ENCODE data around the gene FAM228A. TPM values are rescaled to one million over a fixed set of nuclear protein-coding genes. Genes with fewer than 3 reads are reported as not detected.

FAM228A gene
- total RNA-seq, 5 donors from 2014 or later (not counting 1 experiment from before 2014, with no cell fraction given), result 0.20 to 0.70 (median 0.40) TPM; not detected in 1

GRCh38 chr2:24205131-24205530 lies 30.3 kb downstream of the FAM228A start:
- no peak overlapping the region for H3K4me3 Mint-ChIP-seq
- ChIA-PET POLR2A (no interaction called here), CTCF (no interaction called here)
- no peaks in the 10 kb centered on the region for H3K9me3 ChIP-seq
- DNase-seq, result no peak
- no peak overlapping the region for H3K27ac ChIP-seq (ENCODE audit: low read length)
- H3K27ac Mint-ChIP-seq, result no peak overlapping the region
- 99% methylated on average over 4 of the region's 4 CpGs for WGBS (ENCODE audit: insufficient coverage)
- H3K27me3 Mint-ChIP-seq, result no peaks in the 10 kb centered on the region
- no peaks in the 10 kb centered on the region for H3K27me3 ChIP-seq (replicated peaks in 1 of 2; ENCODE audit: control insufficient read depth in 2 of 2, extremely low read depth in 1 of 2, insufficient read depth in 2 of 2, low read length in 1 of 2)
- peaks cover 85% of the 10 kb centered on the region for H3K36me3 Mint-ChIP-seq
- H3K4me3 ChIP-seq (ENCODE audit: control insufficient read depth in 1 of 2, extremely low read depth in 1 of 2, low read length in 1 of 2), result no peak overlapping the region
- H3K4me1 Mint-ChIP-seq, result no peaks in the 10 kb centered on the region
- peaks cover 34 to 70% of the 10 kb centered on the region in 2 donors for H3K36me3 ChIP-seq (ENCODE audit: control insufficient read depth in 2 of 2, extremely low read depth in 1 of 2, insufficient read depth in 1 of 2, low read length in 1 of 2)
- H3K4me1 ChIP-seq (ENCODE audit: control insufficient read depth in 1 of 2, extremely low read depth in 1 of 2, insufficient read depth in 2 of 2, low read length in 2 of 2), result no peaks in the 10 kb centered on the region
- ATAC-seq (replicated peaks in 1 of 4), result no peak
- H3K9me3 Mint-ChIP-seq, result no peaks in the 10 kb centered on the region

DNA sequence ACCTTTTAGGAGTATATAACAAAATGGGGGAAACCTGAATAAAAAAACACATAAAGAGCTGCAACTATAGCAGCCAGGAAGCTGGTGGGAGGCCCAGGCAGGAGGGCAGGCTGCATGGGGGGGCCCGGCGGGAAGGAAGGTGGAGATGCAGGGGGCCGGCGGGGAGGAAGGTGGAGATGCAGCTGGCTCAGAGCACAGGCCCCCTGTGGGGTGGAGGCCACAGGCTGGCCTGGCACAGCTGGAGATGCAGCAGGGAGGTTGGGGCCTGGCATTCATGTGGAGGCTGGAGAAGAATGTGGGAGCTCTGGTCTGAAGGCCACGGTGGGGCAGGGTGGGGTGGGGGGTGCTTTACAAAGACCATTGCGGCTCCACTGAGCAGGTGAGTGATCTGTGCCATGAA lies 31.4 kb downstream of the FAM228A start:
- Mint-ChIP-seq H3K4me1 (no peaks in the 10 kb centered on the region), H3K4me3 (no peak overlapping the region), H3K36me3 (peaks cover 86% of the 10 kb centered on the region), H3K27me3 (no peaks in the 10 kb centered on the region), H3K9me3 (no peaks in the 10 kb centered on the region), H3K27ac (no peak overlapping the region)
- POLR2A ChIA-PET, result no interaction called here
- ATAC-seq (replicated peaks in 1 of 4) (no peak), DNase-seq (no peak)
- peaks cover 34 to 80% of the 10 kb centered on the region in 2 donors for H3K36me3 ChIP-seq (ENCODE audit: control insufficient read depth in 2 of 2, extremely low read depth in 1 of 2, insufficient read depth in 1 of 2, low read length in 1 of 2)
- no peaks in the 10 kb centered on the region for H3K4me1 ChIP-seq (ENCODE audit: control insufficient read depth in 1 of 2, extremely low read depth in 1 of 2, insufficient read depth in 2 of 2, low read length in 2 of 2)
- H3K9me3 ChIP-seq, result no peaks in the 10 kb centered on the region
- CTCF ChIA-PET, result no interaction called here
- WGBS (ENCODE audit: insufficient coverage), result 100% methylated on average over 6 of the region's 6 CpGs
- no peak overlapping the region for H3K27ac ChIP-seq (ENCODE audit: low read length)
- H3K27me3 ChIP-seq (replicated peaks in 1 of 2; ENCODE audit: control insufficient read depth in 2 of 2, extremely low read depth in 1 of 2, insufficient read depth in 2 of 2, low read length in 1 of 2), result no peaks in the 10 kb centered on the region
- H3K4me3 ChIP-seq (ENCODE audit: control insufficient read depth in 1 of 2, extremely low read depth in 1 of 2, low read length in 1 of 2), result no peak overlapping the region

DNA sequence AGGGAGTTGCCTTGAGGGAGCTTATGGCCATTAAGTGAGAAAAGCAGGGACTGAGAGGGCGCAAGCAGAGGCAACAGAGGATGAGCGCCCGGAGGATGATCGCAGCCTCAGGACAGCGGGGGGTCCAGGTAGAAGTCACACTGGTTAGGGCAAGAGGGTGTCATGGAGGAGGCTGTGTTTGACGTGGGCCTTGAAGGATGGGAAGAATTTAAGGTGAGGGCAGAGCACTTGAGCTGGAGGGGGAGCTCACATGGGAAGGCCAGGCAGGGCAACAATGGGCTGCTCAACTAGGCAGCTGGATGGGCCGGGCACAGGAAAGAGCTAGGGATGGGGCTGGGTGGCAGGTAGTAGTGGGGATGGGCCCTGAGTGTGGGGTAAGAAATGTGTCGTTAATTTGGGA lies 31.9 kb downstream of the FAM228A start:
- DNase-seq (no peak), ATAC-seq (replicated peaks in 1 of 4) (no peak)
- Histone ChIP-seq H3K27ac (ENCODE audit: low read length) (no peak overlapping the region), H3K27me3 (replicated peaks in 1 of 2; ENCODE audit: control insufficient read depth in 2 of 2, extremely low read depth in 1 of 2, insufficient read depth in 2 of 2, low read length in 1 of 2) (no peaks in the 10 kb centered on the region), H3K4me1 (ENCODE audit: control insufficient read depth in 1 of 2, extremely low read depth in 1 of 2, insufficient read depth in 2 of 2, low read length in 2 of 2) (no peaks in the 10 kb centered on the region), H3K4me3 (ENCODE audit: control insufficient read depth in 1 of 2, extremely low read depth in 1 of 2, low read length in 1 of 2) (no peak overlapping the region), H3K36me3 (ENCODE audit: control insufficient read depth in 2 of 2, extremely low read depth in 1 of 2, insufficient read depth in 1 of 2, low read length in 1 of 2) (peaks cover 34 to 82% of the 10 kb centered on the region in 2 donors), H3K9me3 (no peaks in the 10 kb centered on the region)
- H3K4me1 Mint-ChIP-seq, result no peaks in the 10 kb centered on the region
- H3K27ac Mint-ChIP-seq, result no peak overlapping the region
- POLR2A ChIA-PET, result interaction anchor here in 1 of 2 donors (0.6 kb wide), 1 partner anchor 13 kb away, joined by 4 read pairs; no protein-coding TSS in a partner anchor
- H3K27me3 Mint-ChIP-seq, result no peaks in the 10 kb centered on the region
- H3K36me3 Mint-ChIP-seq, result peaks cover 86% of the 10 kb centered on the region
- no peak overlapping the region for H3K4me3 Mint-ChIP-seq
- CTCF ChIA-PET, result no interaction called here
- H3K9me3 Mint-ChIP-seq, result no peaks in the 10 kb centered on the region
- 92% methylated on average over 8 of the region's 8 CpGs for WGBS (ENCODE audit: insufficient coverage)

GRCh38 chr2:24207359-24207758 lies 32.5 kb downstream of the FAM228A start:
- Histone ChIP-seq H3K27me3 (replicated peaks in 1 of 2; ENCODE audit: control insufficient read depth in 2 of 2, extremely low read depth in 1 of 2, insufficient read depth in 2 of 2, low read length in 1 of 2) (no peaks in the 10 kb centered on the region), H3K4me3 (ENCODE audit: control insufficient read depth in 1 of 2, extremely low read depth in 1 of 2, low read length in 1 of 2) (no peak overlapping the region), H3K9me3 (no peaks in the 10 kb centered on the region), H3K4me1 (ENCODE audit: control insufficient read depth in 1 of 2, extremely low read depth in 1 of 2, insufficient read depth in 2 of 2, low read length in 2 of 2) (no peaks in the 10 kb centered on the region), H3K36me3 (ENCODE audit: control insufficient read depth in 2 of 2, extremely low read depth in 1 of 2, insufficient read depth in 1 of 2, low read length in 1 of 2) (peaks cover 34 to 85% of the 10 kb centered on the region in 2 donors), H3K27ac (ENCODE audit: low read length) (no peak overlapping the region)
- Mint-ChIP-seq H3K27ac (no peak overlapping the region), H3K4me3 (no peak overlapping the region), H3K36me3 (peaks cover 89% of the 10 kb centered on the region), H3K27me3 (no peaks in the 10 kb centered on the region), H3K4me1 (no peaks in the 10 kb centered on the region), H3K9me3 (no peaks in the 10 kb centered on the region)
- WGBS (ENCODE audit: insufficient coverage), result 92% methylated on average over 11 of the region's 11 CpGs
- ATAC-seq (replicated peaks in 1 of 4) (no peak), DNase-seq (no peak)
- ChIA-PET POLR2A (interaction anchor here in 1 of 2 donors (0.6 kb wide), 1 partner anchor 13 kb away, joined by 4 read pairs; no protein-coding TSS in a partner anchor), CTCF (interaction anchor here in 1 of 2 donors (0.6 kb wide), 1 partner anchor 385 kb away, joined by 3 read pairs; no protein-coding TSS in a partner anchor)

DNA sequence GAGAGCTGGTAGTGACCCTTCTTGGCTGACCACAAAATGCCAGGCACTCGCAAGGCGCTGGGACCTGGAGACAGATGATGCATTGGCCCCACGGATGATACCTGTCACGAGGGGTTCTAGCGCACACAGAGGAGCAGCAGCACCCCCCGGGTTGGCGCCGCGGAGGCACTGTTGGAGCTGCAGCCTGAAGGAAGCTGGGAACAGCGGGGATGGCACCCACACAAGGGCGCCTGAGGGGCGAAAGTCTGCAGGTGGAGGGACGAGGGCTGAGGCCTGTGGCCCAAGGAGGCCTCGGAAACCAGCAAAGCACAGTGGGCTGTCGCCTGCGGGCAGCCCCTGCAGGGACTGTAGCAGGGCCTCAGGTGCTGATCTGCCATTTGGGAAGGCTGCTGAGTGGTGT lies 33.6 kb downstream of the FAM228A start:
- WGBS (ENCODE audit: insufficient coverage), result 97% methylated on average over 16 of the region's 16 CpGs
- Mint-ChIP-seq H3K9me3 (no peaks in the 10 kb centered on the region), H3K27me3 (no peaks in the 10 kb centered on the region), H3K4me3 (no peak overlapping the region), H3K4me1 (no peaks in the 10 kb centered on the region), H3K36me3 (peaks cover 89% of the 10 kb centered on the region), H3K27ac (no peak overlapping the region)
- Histone ChIP-seq H3K4me1 (ENCODE audit: control insufficient read depth in 1 of 2, extremely low read depth in 1 of 2, insufficient read depth in 2 of 2, low read length in 2 of 2) (no peaks in the 10 kb centered on the region), H3K27me3 (replicated peaks in 1 of 2; ENCODE audit: control insufficient read depth in 2 of 2, extremely low read depth in 1 of 2, insufficient read depth in 2 of 2, low read length in 1 of 2) (no peaks in the 10 kb centered on the region), H3K36me3 (ENCODE audit: control insufficient read depth in 2 of 2, extremely low read depth in 1 of 2, insufficient read depth in 1 of 2, low read length in 1 of 2) (peaks cover 36 to 88% of the 10 kb centered on the region in 2 donors), H3K9me3 (no peaks in the 10 kb centered on the region), H3K4me3 (ENCODE audit: control insufficient read depth in 1 of 2, extremely low read depth in 1 of 2, low read length in 1 of 2) (no peak overlapping the region), H3K27ac (ENCODE audit: low read length) (no peak overlapping the region)
- ChIA-PET CTCF (no interaction called here), POLR2A (interaction anchor here in 1 of 2 donors (0.6 kb wide), 1 partner anchor 26 kb away, joined by 3 read pairs; no protein-coding TSS in a partner anchor)
- no peak for ATAC-seq (replicated peaks in 1 of 4)
- DNase-seq, result no peak

GRCh38 chr2:24209389-24210105 lies 34.7 kb downstream of the FAM228A start:
- Histone ChIP-seq H3K36me3 (ENCODE audit: control insufficient read depth in 2 of 2, extremely low read depth in 1 of 2, insufficient read depth in 1 of 2, low read length in 1 of 2) (peaks cover 31 to 77% of the 10 kb centered on the region in 2 donors), H3K4me1 (ENCODE audit: control insufficient read depth in 1 of 2, extremely low read depth in 1 of 2, insufficient read depth in 2 of 2, low read length in 2 of 2) (no peaks in the 10 kb centered on the region), H3K27me3 (replicated peaks in 1 of 2; ENCODE audit: control insufficient read depth in 2 of 2, extremely low read depth in 1 of 2, insufficient read depth in 2 of 2, low read length in 1 of 2) (no peaks in the 10 kb centered on the region), H3K27ac (ENCODE audit: low read length) (no peak overlapping the region), H3K4me3 (ENCODE audit: control insufficient read depth in 1 of 2, extremely low read depth in 1 of 2, low read length in 1 of 2) (no peak overlapping the region), H3K9me3 (no peaks in the 10 kb centered on the region)
- POLR2A ChIA-PET, result interaction anchor here in 1 of 2 donors (0.5 kb wide), 1 partner anchor 607 kb away, joined by 3 read pairs; no protein-coding TSS in a partner anchor
- H3K4me3 Mint-ChIP-seq, result no peak overlapping the region
- ATAC-seq (replicated peaks in 1 of 4) (no peak), DNase-seq (no peak)
- H3K36me3 Mint-ChIP-seq, result peaks cover 83% of the 10 kb centered on the region
- H3K9me3 Mint-ChIP-seq, result no peaks in the 10 kb centered on the region
- H3K27me3 Mint-ChIP-seq, result no peaks in the 10 kb centered on the region
- WGBS (ENCODE audit: insufficient coverage), result 94% methylated on average over 14 of the region's 17 CpGs
- H3K4me1 Mint-ChIP-seq, result no peaks in the 10 kb centered on the region
- CTCF ChIA-PET, result no interaction called here
- no peak overlapping the region for H3K27ac Mint-ChIP-seq
